ENCODE data around the gene SNX7.

- no peak for TF ChIP-seq POLR2A (IDR thresholded peaks at IDR 0.05)
- TF ChIP-seq, protein P1, sequence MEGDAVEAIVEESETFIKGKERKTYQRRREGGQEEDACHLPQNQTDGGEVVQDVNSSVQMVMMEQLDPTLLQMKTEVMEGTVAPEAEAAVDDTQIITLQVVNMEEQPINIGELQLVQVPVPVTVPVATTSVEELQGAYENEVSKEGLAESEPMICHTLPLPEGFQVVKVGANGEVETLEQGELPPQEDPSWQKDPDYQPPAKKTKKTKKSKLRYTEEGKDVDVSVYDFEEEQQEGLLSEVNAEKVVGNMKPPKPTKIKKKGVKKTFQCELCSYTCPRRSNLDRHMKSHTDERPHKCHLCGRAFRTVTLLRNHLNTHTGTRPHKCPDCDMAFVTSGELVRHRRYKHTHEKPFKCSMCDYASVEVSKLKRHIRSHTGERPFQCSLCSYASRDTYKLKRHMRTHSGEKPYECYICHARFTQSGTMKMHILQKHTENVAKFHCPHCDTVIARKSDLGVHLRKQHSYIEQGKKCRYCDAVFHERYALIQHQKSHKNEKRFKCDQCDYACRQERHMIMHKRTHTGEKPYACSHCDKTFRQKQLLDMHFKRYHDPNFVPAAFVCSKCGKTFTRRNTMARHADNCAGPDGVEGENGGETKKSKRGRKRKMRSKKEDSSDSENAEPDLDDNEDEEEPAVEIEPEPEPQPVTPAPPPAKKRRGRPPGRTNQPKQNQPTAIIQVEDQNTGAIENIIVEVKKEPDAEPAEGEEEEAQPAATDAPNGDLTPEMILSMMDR (IDR thresholded peaks at IDR 0.05), result no peak
Measured at GRCh38 chr1:98675282-98675681, 13.8 kb downstream of the SNX7 start.
